ENCODE results near the gene DNAH17. TPM values are rescaled to one million over a fixed set of nuclear protein-coding genes. Genes with fewer than 3 reads are reported as not detected.

Gene DNAH17
- total and polyA plus RNA-seq, 2 of the 8 experiments (the other 6 are each of a cell fraction or from before 2014, with no cell fraction given), result 0.14 to 0.67 TPM

DNA sequence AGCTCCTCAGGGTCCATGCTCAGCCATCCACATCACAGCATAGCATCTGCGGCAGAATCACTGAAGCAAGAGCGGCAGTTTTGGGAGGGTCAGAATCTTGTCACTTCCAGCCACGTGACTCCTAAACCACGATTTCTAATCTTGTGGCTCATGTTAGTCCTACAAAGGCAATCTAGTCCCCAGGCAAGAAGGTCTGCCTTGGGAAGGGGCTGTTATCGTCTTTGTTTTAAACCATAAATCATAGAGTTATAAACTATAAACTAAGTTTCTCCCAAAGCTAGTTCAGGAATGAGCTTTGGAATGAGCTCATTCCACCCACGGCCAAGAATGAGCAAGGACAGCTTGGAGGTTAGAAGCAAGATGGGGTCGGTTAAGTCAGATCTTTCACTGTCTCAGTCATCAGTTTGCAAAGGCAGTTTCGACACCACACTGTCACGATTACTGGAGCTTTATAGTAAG lies 20.8 kb upstream of the DNAH17 start:
- Histone ChIP-seq H2AK5ac (ENCODE audit: low read depth, low read length) (no peak overlapping the region), H3K23ac (ENCODE audit: insufficient read length) (no peak overlapping the region), H3K4me3 (ENCODE audit: extremely low read depth in 1 of 4, insufficient read depth in 2 of 4, low read depth in 3 of 4, low read length in 4 of 4) (no peak overlapping the region), H3K79me1 (ENCODE audit: low read depth, low read length) (no peaks in the 10 kb centered on the region), H3K27ac (ENCODE audit: low read depth, low read length) (no peak overlapping the region), H3K4me2 (ENCODE audit: insufficient read depth in 1 of 2, low read depth in 2 of 2, low read length in 2 of 2) (no peak overlapping the region), H4K8ac (ENCODE audit: extremely low read depth, insufficient read depth, low read length) (no peak overlapping the region), H3K36me3 (ENCODE audit: control insufficient read depth in 2 of 4, insufficient read depth in 4 of 4, low read length in 3 of 4) (no peaks in the 10 kb centered on the region), H4K5ac (ENCODE audit: insufficient read length, low read depth, low read length) (no peak overlapping the region), H2BK5ac (ENCODE audit: low read depth, low read length) (no peak overlapping the region), H3K79me2 (ENCODE audit: control insufficient read depth in 1 of 2, insufficient read depth in 2 of 2, low read length in 2 of 2) (no peaks in the 10 kb centered on the region), H2BK15ac (ENCODE audit: low read length) (0 out of 2 replicates have a peak overlapping the region, but pooled peaks have one; percentile 31), H2BK12ac (ENCODE audit: low read depth, low read length) (no peak overlapping the region), H3K18ac (ENCODE audit: extremely low read depth, low read length) (no peak overlapping the region), H4K91ac (replicated peaks; ENCODE audit: insufficient read length, low read length) (no peak overlapping the region), H3K56ac (replicated peaks; ENCODE audit: insufficient read length, low read depth, low read length) (no peak overlapping the region), H3K9me3 (ENCODE audit: insufficient read depth in 2 of 2, low read depth in 1 of 2, low read length in 1 of 2) (no peaks in the 10 kb centered on the region), H3K4ac (replicated peaks; ENCODE audit: insufficient read length, low read depth, low read length) (no peak overlapping the region), H2BK20ac (ENCODE audit: low read length) (0 out of 2 replicates have a peak overlapping the region, but pooled peaks have one; percentile 48), H2BK120ac (replicated peaks; ENCODE audit: low read depth, low read length) (no peak overlapping the region), H3K9ac (replicated peaks in 1 of 4; ENCODE audit: extremely low read depth in 1 of 4, low read depth in 3 of 4, low read length in 3 of 4) (no peak overlapping the region), H3K14ac (ENCODE audit: insufficient read length) (no peak overlapping the region), H4K20me1 (replicated peaks in 1 of 2; ENCODE audit: control insufficient read depth in 1 of 2, insufficient read depth in 2 of 2, low read length in 2 of 2) (no peaks in the 10 kb centered on the region), H2AFZ (ENCODE audit: low read length) (no peak overlapping the region), H3K23me2 (ENCODE audit: low read depth, low read length) (no peaks in the 10 kb centered on the region), H3K4me1 (replicated peaks in 1 of 4; ENCODE audit: control insufficient read depth in 3 of 4, insufficient read depth in 4 of 4, low read length in 3 of 4) (peaks cover 3 to 7% (median 6%) of the 10 kb centered on the region in 4 experiments), H3K27me3 (replicated peaks in 1 of 4; ENCODE audit: control insufficient read depth in 3 of 4, extremely low read depth in 1 of 4, insufficient read depth in 3 of 4, low read length in 3 of 4) (no peaks in the 10 kb centered on the region)
- DNase-seq (ENCODE audit: low read depth in 1 of 2, low spot score in 2 of 2), result no peak
- 88% methylated on average over 9 of the region's 9 CpGs; no CpG with 5 or more reads in 1 of the 2 experiments for WGBS, 2 experiments (ENCODE audit: extremely low coverage in 1 of 2, insufficient coverage in 1 of 2, insufficient read length in 1 of 2, insufficient replicate concordance in 2 of 2, low coverage in 1 of 2, low lambda C conversion rate in 2 of 2, missing lambda C conversion rate in 1 of 2)
- FAIRE-seq, result no peak
- POLR2A ChIA-PET (ENCODE audit: partially characterized antibody), result no interaction called here
- CTCF ChIA-PET (ENCODE audit: partially characterized antibody), result interaction anchor here (0.6 to 1.4 kb wide), 4 partner anchors 19 to 394 kb away, joined by 3 to 4 read pairs (median 4); no protein-coding TSS in a partner anchor
